A673 (cell line): ENCODE data around the gene SPNS3.

ENCODE experiments used
- CTCF ChIP-seq: fragments of 300-800, 200-600 bp; sonication (generic); conservative IDR thresholded peaks from 2 replicates; pipeline ENCODE4 v1.5.1; 2017; ENCODE audit warnings: low read depth, mild to moderate bottlenecking, antibody characterized with exemption, low read length, moderate library complexity, mixed read lengths
- EZH2 ChIP-seq: fragments of 200-600 bp; sonication (generic); IDR thresholded peaks from 2 replicates; pipeline ENCODE4 v1.6.1; 2017; ENCODE audit warnings: borderline replicate concordance, low read depth, mild to moderate bottlenecking, mixed read lengths, antibody characterized with exemption, low read length; ENCODE audit not compliant: poor library complexity, severe bottlenecking

- TF ChIP-seq EZH2 (no peak), CTCF (no peak)
Observed at GRCh38 chr17:4479340-4479981, 45.7 kb downstream of the SPNS3 start.
